Central memory CD4-positive, alpha-beta T cell (primary cell): ENCODE measurements around the gene RBM48.
"Not testable (repeated sequence)": the region's sequence is repeated elsewhere in the genome, so short reads cannot be mapped to it uniquely, and the experiment has no call there.

Experiments
- DNase-seq: peaks from one replicate; pipeline ENCODE4 v3.0.0; 2022
- total RNA-seq, 3 experiments: gene quantifications; one replicate each; lab custom pipeline; 2026; lab: John Stamatoyannopoulos, UW

The RBM48 gene
- total RNA-seq: 24.7 to 45.3 (median 38.4) reads per million in 3 experiments

GRCh38 chr7:92528188-92528957, at the start of gene RBM48, which contains the start of gene PEX1:
Gene RBM48 (plus strand): TSS chr7:92528795. CDS start chr7:92528814, 19 bp downstream.
Gene PEX1 (minus strand): TSS chr7:92528520. CDS start chr7:92528435, 85 bp downstream.
- DNase-seq: peak; percentile 98

- DNase-seq: not testable (repeated sequence)
Observed at GRCh38 chr7:92479146-92479545, 49.4 kb upstream of the RBM48 start.

- not testable (repeated sequence) for DNase-seq
Observed at GRCh38 chr7:92483624-92484023, 45.0 kb upstream of the RBM48 start.

- not testable (repeated sequence) for DNase-seq
Observed at GRCh38 chr7:92484226-92484625, 44.4 kb upstream of the RBM48 start.

GRCh38 chr7:92485267-92485892, 43.2 kb upstream of the RBM48 start:
- no peak for DNase-seq

- no peak for DNase-seq
Observed at GRCh38 chr7:92485974-92486373, 42.6 kb upstream of the RBM48 start.

GRCh38 chr7:92487804-92488203, 40.8 kb upstream of the RBM48 start:
- no peak for DNase-seq

GRCh38 chr7:92489634-92490033, 39.0 kb upstream of the RBM48 start:
- DNase-seq: no peak

- no peak for DNase-seq
Observed at GRCh38 chr7:92496876-92497275, 31.7 kb upstream of the RBM48 start.

- DNase-seq: no peak
Observed at GRCh38 chr7:92498557-92498956, 30.0 kb upstream of the RBM48 start.

GRCh38 chr7:92503767-92504166, 24.8 kb upstream of the RBM48 start:
- DNase-seq: no peak

- no peak for DNase-seq
Observed at GRCh38 chr7:92504563-92504962, 24.0 kb upstream of the RBM48 start.

- no peak for DNase-seq
Observed at GRCh38 chr7:92506363-92506762, 22.2 kb upstream of the RBM48 start.

- DNase-seq: no peak
Observed at GRCh38 chr7:92508946-92509345, 19.6 kb upstream of the RBM48 start.

GRCh38 chr7:92513167-92513902, 15.3 kb upstream of the RBM48 start:
- DNase-seq: no peak

- DNase-seq: no peak
Observed at GRCh38 chr7:92517631-92518030, 11.0 kb upstream of the RBM48 start.

GRCh38 chr7:92520024-92520423, 8.6 kb upstream of the RBM48 start:
- no peak for DNase-seq

GRCh38 chr7:92523110-92523509, 5.5 kb upstream of the RBM48 start:
- DNase-seq: no peak

GRCh38 chr7:92527300-92528187, 1.1 kb upstream of the RBM48 start:
- peak; percentile 50 for DNase-seq

GRCh38 chr7:92528958-92529264, 316 bp downstream of the RBM48 start:
- DNase-seq: no peak

GRCh38 chr7:92534572-92534971, 6.0 kb downstream of the RBM48 start:
- no peak for DNase-seq

- DNase-seq: not testable (repeated sequence)
Observed at GRCh38 chr7:92543542-92543941, 14.9 kb downstream of the RBM48 start.

GRCh38 chr7:92545116-92545515, 16.5 kb downstream of the RBM48 start:
- not testable (repeated sequence) for DNase-seq
